Parathyroid adenoma (tissue), 2 donors: ENCODE results near the gene BCL11A.

ENCODE experiments used
- H2AFZ ChIP-seq: fragments of 300-600 bp; sonication (generic); one replicate; pipeline ENCODE4 v1.7.0; 2017; ENCODE audit warnings: antibody characterized with exemption, mild to moderate bottlenecking
- H3K27ac ChIP-seq: fragments of 300-600 bp; sonication (generic); one replicate; pipeline ENCODE4 v1.7.0; 2017
- H3K27me3 ChIP-seq: fragments of 300-600 bp; sonication (generic); one replicate; pipeline ENCODE4 v1.7.0; 2017; ENCODE audit warnings: low read length; ENCODE audit not compliant: control insufficient read depth, insufficient read depth
- H3K36me3 ChIP-seq: fragments of 300-600 bp; sonication (generic); one replicate; pipeline ENCODE4 v1.7.0; 2017; ENCODE audit warnings: low read length; ENCODE audit not compliant: control insufficient read depth, insufficient read depth
- H3K4me1 ChIP-seq: fragments of 300-600 bp; sonication (generic); one replicate; pipeline ENCODE4 v1.7.0; 2017; ENCODE audit warnings: control low read depth
- H3K4me2 ChIP-seq: fragments of 300-600 bp; sonication (generic); one replicate; pipeline ENCODE4 v1.7.0; 2017; ENCODE audit warnings: low read length
- H3K4me3 ChIP-seq: fragments of 300-600 bp; sonication (generic); one replicate; pipeline ENCODE4 v1.7.0; 2017; ENCODE audit warnings: low read depth, low read length
- H3K79me2 ChIP-seq: fragments of 300-600 bp; sonication (generic); one replicate; pipeline ENCODE4 v1.7.0; 2017; ENCODE audit warnings: control low read depth
- H3K9ac ChIP-seq: fragments of 300-600 bp; sonication (generic); one replicate; pipeline ENCODE4 v1.7.0; 2017; ENCODE audit warnings: mild to moderate bottlenecking
- H3K9me3 ChIP-seq: fragments of 300-600 bp; sonication (generic); one replicate; pipeline ENCODE4 v1.7.0; 2017; ENCODE audit warnings: low read length; ENCODE audit not compliant: control insufficient read depth
- TF ChIP-seq, protein P1 (sequence below): fragments of 300-600 bp; sonication (generic); IDR thresholded peaks from one replicate; pipeline ENCODE4 v1.7.0; 2017; ENCODE audit warnings: antibody characterized with exemption, mild to moderate bottlenecking
- donor health status: primary hyperparathyroidism.

The BCL11A gene

DNA sequence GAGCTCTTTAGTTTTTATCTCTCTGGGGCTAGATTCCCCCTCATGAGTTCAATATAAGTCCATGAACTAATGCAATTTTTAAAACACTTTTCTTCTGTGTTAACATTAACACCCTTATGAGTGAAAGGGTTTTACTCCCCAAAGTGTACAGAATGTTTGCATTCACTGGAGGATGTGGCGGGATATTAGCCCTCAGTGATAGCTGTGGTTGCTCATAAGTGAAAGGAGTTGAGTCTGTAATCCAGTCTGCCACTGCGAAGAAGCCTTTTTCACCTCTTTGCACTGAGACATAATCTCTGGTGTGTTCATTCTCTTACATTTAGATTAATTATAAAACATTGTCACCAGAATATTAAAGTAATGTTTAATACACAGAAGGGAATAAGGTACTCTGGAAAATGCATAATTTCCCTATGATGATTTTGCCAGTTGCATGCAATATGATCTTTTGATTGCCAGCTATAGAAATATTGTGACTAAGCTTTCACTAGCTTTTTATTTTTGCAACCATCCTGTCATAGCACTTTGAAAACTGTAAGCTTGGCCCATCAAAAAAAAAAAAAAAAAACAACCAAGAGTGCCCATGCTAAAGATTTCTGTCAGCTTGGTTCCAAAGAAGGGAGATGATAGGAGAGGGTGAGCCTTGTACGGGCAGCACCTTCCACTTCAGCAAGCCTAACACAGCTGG, 113.2 kb downstream of the BCL11A start:
- no peak overlapping the region for H3K4me3 ChIP-seq
- no peak overlapping the region for H2AFZ ChIP-seq
- H3K27me3 ChIP-seq: no peaks in the 10 kb centered on the region
- TF ChIP-seq, protein P1, sequence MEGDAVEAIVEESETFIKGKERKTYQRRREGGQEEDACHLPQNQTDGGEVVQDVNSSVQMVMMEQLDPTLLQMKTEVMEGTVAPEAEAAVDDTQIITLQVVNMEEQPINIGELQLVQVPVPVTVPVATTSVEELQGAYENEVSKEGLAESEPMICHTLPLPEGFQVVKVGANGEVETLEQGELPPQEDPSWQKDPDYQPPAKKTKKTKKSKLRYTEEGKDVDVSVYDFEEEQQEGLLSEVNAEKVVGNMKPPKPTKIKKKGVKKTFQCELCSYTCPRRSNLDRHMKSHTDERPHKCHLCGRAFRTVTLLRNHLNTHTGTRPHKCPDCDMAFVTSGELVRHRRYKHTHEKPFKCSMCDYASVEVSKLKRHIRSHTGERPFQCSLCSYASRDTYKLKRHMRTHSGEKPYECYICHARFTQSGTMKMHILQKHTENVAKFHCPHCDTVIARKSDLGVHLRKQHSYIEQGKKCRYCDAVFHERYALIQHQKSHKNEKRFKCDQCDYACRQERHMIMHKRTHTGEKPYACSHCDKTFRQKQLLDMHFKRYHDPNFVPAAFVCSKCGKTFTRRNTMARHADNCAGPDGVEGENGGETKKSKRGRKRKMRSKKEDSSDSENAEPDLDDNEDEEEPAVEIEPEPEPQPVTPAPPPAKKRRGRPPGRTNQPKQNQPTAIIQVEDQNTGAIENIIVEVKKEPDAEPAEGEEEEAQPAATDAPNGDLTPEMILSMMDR: no peak
- H3K9ac ChIP-seq: no peak overlapping the region
- H3K9me3 ChIP-seq: no peaks in the 10 kb centered on the region
- H3K4me1 ChIP-seq: no peaks in the 10 kb centered on the region
- no peaks in the 10 kb centered on the region for H3K79me2 ChIP-seq
- H3K4me2 ChIP-seq: no peak overlapping the region
- no peaks in the 10 kb centered on the region for H3K36me3 ChIP-seq
- no peak overlapping the region for H3K27ac ChIP-seq

DNA sequence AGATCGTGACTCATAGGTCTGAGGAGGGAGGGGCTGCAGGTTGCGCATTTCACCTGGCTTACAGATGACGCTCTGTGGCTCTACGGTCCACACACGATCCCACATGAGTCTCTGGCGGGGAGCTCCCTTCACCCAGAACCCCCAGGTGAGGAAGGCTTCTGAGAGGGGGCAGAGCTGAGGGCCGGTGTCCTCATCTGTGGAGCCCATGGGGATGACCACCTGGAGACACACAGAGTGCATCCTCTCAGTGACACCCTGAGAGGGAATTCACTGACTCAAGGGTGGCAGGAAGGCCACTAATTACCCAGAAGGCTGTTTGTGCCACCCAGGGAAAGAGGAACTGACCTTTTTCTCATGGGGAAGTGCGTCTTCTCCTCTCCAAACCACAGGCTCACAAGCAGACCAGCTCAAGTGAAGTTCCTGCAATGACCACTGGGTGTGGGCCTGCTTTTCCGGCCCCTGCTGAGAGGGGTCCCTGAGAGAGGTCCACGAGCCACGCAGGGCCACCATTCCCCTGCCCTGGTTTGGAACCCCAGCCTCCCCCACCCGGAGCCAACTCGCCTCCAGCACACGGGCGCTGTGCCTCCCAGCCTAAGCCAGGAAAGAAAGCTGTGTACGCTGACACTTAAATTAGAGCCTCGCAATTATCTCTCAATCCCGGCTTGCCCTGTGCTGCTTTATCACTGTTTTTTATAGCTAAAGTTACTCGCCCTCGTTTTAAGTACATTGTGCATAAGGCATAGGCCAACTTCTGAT, 114.1 kb downstream of the BCL11A start:
- no peak overlapping the region for H3K4me3 ChIP-seq

DNA sequence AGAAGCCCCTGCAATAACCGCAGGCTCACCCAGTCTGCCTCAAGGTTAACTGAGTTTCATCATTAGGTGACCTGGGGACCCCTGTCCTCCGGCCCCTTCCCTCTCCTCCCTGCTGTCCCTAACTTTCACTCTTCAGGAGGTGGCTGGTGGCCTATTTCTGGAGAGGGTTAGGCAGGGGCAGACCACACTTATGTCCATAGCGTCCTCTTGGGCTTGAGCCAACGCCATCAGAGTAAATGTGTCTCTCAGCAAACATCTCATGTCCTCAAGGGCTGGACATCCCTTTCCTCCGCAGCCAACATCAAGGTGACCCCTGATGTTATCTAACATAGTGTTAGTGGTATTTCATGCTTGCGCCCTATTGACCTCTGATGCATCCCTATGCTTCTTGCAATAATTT, 114.8 kb downstream of the BCL11A start:
- Histone ChIP-seq H3K79me2 (no peaks in the 10 kb centered on the region), H3K4me2 (no peak overlapping the region), H3K9me3 (no peaks in the 10 kb centered on the region), H3K4me1 (no peaks in the 10 kb centered on the region), H3K36me3 (no peaks in the 10 kb centered on the region), H3K4me3 (no peak overlapping the region), H3K9ac (no peak overlapping the region), H3K27ac (no peak overlapping the region), H2AFZ (no peak overlapping the region), H3K27me3 (no peaks in the 10 kb centered on the region)
- TF ChIP-seq, protein P1: no peak

More for the DNA sequence above, 114.1 kb downstream of the BCL11A start:
- H3K36me3 ChIP-seq: no peaks in the 10 kb centered on the region
- H3K4me2 ChIP-seq: no peak overlapping the region
- no peaks in the 10 kb centered on the region for H3K4me1 ChIP-seq
- no peak overlapping the region for H3K9ac ChIP-seq
- H3K27ac ChIP-seq: no peak overlapping the region
- no peak overlapping the region for H2AFZ ChIP-seq
- no peaks in the 10 kb centered on the region for H3K9me3 ChIP-seq
- TF ChIP-seq, protein P1: no peak
- no peaks in the 10 kb centered on the region for H3K79me2 ChIP-seq
- H3K27me3 ChIP-seq: no peaks in the 10 kb centered on the region

DNA sequence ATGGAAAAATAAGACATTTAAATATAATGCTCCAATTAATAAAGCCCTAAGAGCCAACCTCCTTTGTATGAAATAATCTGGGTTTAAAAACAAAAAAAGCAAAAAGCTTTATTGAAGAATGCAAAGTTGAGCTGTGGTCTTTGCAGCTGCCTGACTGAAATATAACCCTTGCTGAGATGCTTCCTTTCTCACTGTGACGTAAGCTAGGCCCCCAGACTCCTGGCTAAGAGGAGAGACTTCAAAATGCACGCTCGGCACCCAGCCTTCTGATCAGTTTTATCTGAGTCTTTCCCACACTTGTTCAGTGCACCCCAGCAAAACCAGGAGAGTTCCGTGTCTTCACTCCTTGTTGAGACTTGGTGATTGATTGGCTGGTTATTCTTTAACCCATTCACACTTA, 115.3 kb downstream of the BCL11A start:
- H3K4me2 ChIP-seq: no peak overlapping the region
- TF ChIP-seq, protein P1: no peak
- no peaks in the 10 kb centered on the region for H3K9me3 ChIP-seq
- H3K4me1 ChIP-seq: no peaks in the 10 kb centered on the region
- H3K4me3 ChIP-seq: no peak overlapping the region
- H3K9ac ChIP-seq: no peak overlapping the region
- no peak overlapping the region for H2AFZ ChIP-seq
- no peaks in the 10 kb centered on the region for H3K36me3 ChIP-seq
- H3K27me3 ChIP-seq: no peaks in the 10 kb centered on the region
- no peak overlapping the region for H3K27ac ChIP-seq
- H3K79me2 ChIP-seq: no peaks in the 10 kb centered on the region
